ENCODE measurements around the gene EML1.

Gene EML1

GRCh38 chr14:99872786-99873440 is 79.7 kb downstream of the EML1 start:
- ChIA-PET POLR2A (no interaction called here), CTCF (interaction anchor here (1.2 kb wide), 1 partner anchor 185 kb away, joined by 3 read pairs; no protein-coding TSS in a partner anchor)
- no peak for TF ChIP-seq CTCF (IDR thresholded peaks at IDR 0.05; ENCODE audit: control extremely low read depth, extremely low read depth, low read depth, missing control alignments)
- DNase-seq (ENCODE audit: extremely low spot score), result no peak

GRCh38 chr14:99873653-99874052 is 80.4 kb downstream of the EML1 start:
- TF ChIP-seq CTCF (IDR thresholded peaks at IDR 0.05; ENCODE audit: control extremely low read depth, extremely low read depth, low read depth, missing control alignments), result no peak
- ChIA-PET CTCF (interaction anchor here (0.9 kb wide), 1 partner anchor 12 kb away, joined by 3 read pairs; no protein-coding TSS in a partner anchor), POLR2A (no interaction called here)
- no peak for DNase-seq (ENCODE audit: extremely low spot score)

GRCh38 chr14:99874306-99874705 is 81.1 kb downstream of the EML1 start:
- no peak for TF ChIP-seq CTCF (IDR thresholded peaks at IDR 0.05; ENCODE audit: control extremely low read depth, extremely low read depth, low read depth, missing control alignments)
- no peak for DNase-seq (ENCODE audit: extremely low spot score)
- POLR2A ChIA-PET, result no interaction called here
- CTCF ChIA-PET, result interaction anchor here (0.9 to 2.6 kb wide), 4 partner anchors 10 to 25 kb away, joined by 3 to 10 read pairs (median 4); no protein-coding TSS in a partner anchor

GRCh38 chr14:99875421-99875820 is 82.2 kb downstream of the EML1 start:
- DNase-seq (ENCODE audit: extremely low spot score), result no peak
- ChIA-PET CTCF (interaction anchor here (1.6 to 2.8 kb wide), 3 partner anchors 9 to 24 kb away, joined by 4 to 10 read pairs (median 9); no protein-coding TSS in a partner anchor), POLR2A (no interaction called here)
- TF ChIP-seq CTCF (IDR thresholded peaks at IDR 0.05; ENCODE audit: control extremely low read depth, extremely low read depth, low read depth, missing control alignments), result no peak

GRCh38 chr14:99875836-99876235 is 82.6 kb downstream of the EML1 start:
- TF ChIP-seq CTCF (IDR thresholded peaks at IDR 0.05; ENCODE audit: control extremely low read depth, extremely low read depth, low read depth, missing control alignments), result no peak
- CTCF ChIA-PET, result interaction anchor here (1.1 to 2.8 kb wide), 4 partner anchors 9 to 24 kb away, joined by 3 to 10 read pairs (median 6); no protein-coding TSS in a partner anchor
- POLR2A ChIA-PET, result no interaction called here
- DNase-seq (ENCODE audit: extremely low spot score), result no peak

GRCh38 chr14:99876406-99876805 is 83.2 kb downstream of the EML1 start:
- TF ChIP-seq CTCF (IDR thresholded peaks at IDR 0.05; ENCODE audit: control extremely low read depth, extremely low read depth, low read depth, missing control alignments), result no peak
- CTCF ChIA-PET, result interaction anchor here (0.7 to 2.8 kb wide), 4 partner anchors 8 to 317 kb away, joined by 3 to 10 read pairs (median 6); no protein-coding TSS in a partner anchor
- no peak for DNase-seq (ENCODE audit: extremely low spot score)
- POLR2A ChIA-PET, result no interaction called here
